ENCODE data around the gene SBF2. TPM values are rescaled to one million over a fixed set of nuclear protein-coding genes. Genes with fewer than 3 reads are reported as not detected.
A peak's percentile ranks its signal among the peaks of the same experiment; 100 is the strongest.
"Not testable (repeated sequence)": the region's sequence is repeated elsewhere in the genome, so short reads cannot be mapped to it uniquely, and the experiment has no call there.

Gene SBF2
- total RNA-seq, 2 donors from 2014 or later: 18.5 to 25.8 TPM

- intact Hi-C loops (cut with DNase I): no loop called here
- DNase-seq (no peak), ATAC-seq (no peak)
Measured at GRCh38 chr11:10149553-10149952, 144.5 kb downstream of the SBF2 start.

- intact Hi-C loops (cut with DNase I): no loop called here
- DNase-seq: no peak
- ATAC-seq: no peak
Measured at GRCh38 chr11:10147195-10147594, 146.8 kb downstream of the SBF2 start.

GRCh38 chr11:10144954-10145353 lies 149.1 kb downstream of the SBF2 start:
- DNase-seq: no peak
- intact Hi-C loops (cut with DNase I): no loop called here
- no peak for ATAC-seq

GRCh38 chr11:10139656-10140055 lies 154.4 kb downstream of the SBF2 start:
- DNase-seq: no peak
- intact Hi-C loops (cut with DNase I): no loop called here

GRCh38 chr11:10139143-10139542 lies 154.9 kb downstream of the SBF2 start:
- intact Hi-C loops (cut with DNase I): no loop called here
- DNase-seq (no peak), ATAC-seq (no peak)

More at GRCh38 chr11:10139656-10140055, 154.4 kb downstream of the SBF2 start:
- peak; percentile 23 to 91 for ATAC-seq

- intact Hi-C loops (cut with DNase I): no loop called here
- no peak for DNase-seq
- no peak for ATAC-seq
Measured at GRCh38 chr11:10134975-10135481, 159.0 kb downstream of the SBF2 start.

- intact Hi-C loops (cut with DNase I): not testable (repeated sequence)
Measured at GRCh38 chr11:10134226-10134625, 159.8 kb downstream of the SBF2 start.

GRCh38 chr11:10133251-10133650 lies 160.8 kb downstream of the SBF2 start:
- ATAC-seq; DNase-seq; intact Hi-C loops (cut with DNase I): not testable (repeated sequence)

More at GRCh38 chr11:10134226-10134625, 159.8 kb downstream of the SBF2 start:
- ATAC-seq, DNase-seq: not testable (repeated sequence)

- intact Hi-C loops (cut with DNase I): no loop called here
Measured at GRCh38 chr11:10130875-10131274, 163.1 kb downstream of the SBF2 start.

GRCh38 chr11:10129184-10129583 lies 164.8 kb downstream of the SBF2 start:
- intact Hi-C loops (cut with DNase I); ATAC-seq; DNase-seq: not testable (repeated sequence)

More at GRCh38 chr11:10130875-10131274, 163.1 kb downstream of the SBF2 start:
- ATAC-seq (no peak), DNase-seq (no peak)

GRCh38 chr11:10125522-10126133 lies 168.4 kb downstream of the SBF2 start:
- DNase-seq (no peak), ATAC-seq (peak in 1 of 2 donors; percentile 64)
- intact Hi-C loops (cut with DNase I): no loop called here

- no peak for DNase-seq
- intact Hi-C loops (cut with DNase I): no loop called here
- ATAC-seq: peak; percentile 41 to 77
Measured at GRCh38 chr11:10122326-10123197, 171.5 kb downstream of the SBF2 start.

GRCh38 chr11:10118865-10119264 lies 175.2 kb downstream of the SBF2 start:
- intact Hi-C loops (cut with DNase I): no loop called here
- DNase-seq: no peak
- no peak for ATAC-seq

GRCh38 chr11:10117709-10118351 lies 176.2 kb downstream of the SBF2 start:
- intact Hi-C loops (cut with DNase I): no loop called here
- no peak for DNase-seq
- peak in 1 of 2 donors; percentile 65 for ATAC-seq

GRCh38 chr11:10116588-10116987 lies 177.4 kb downstream of the SBF2 start:
- intact Hi-C loops (cut with DNase I): no loop called here
- DNase-seq: no peak
- no peak for ATAC-seq

GRCh38 chr11:10114593-10115404 lies 179.2 kb downstream of the SBF2 start:
- intact Hi-C loops (cut with DNase I): no loop called here
- DNase-seq: no peak

GRCh38 chr11:10113852-10114251 lies 180.2 kb downstream of the SBF2 start:
- no peak for ATAC-seq
- DNase-seq: no peak

More at GRCh38 chr11:10114593-10115404, 179.2 kb downstream of the SBF2 start:
- no peak for ATAC-seq

GRCh38 chr11:10109806-10110205 lies 184.2 kb downstream of the SBF2 start:
- intact Hi-C loops (cut with DNase I): no loop called here
- no peak for DNase-seq

More at GRCh38 chr11:10113852-10114251, 180.2 kb downstream of the SBF2 start:
- intact Hi-C loops (cut with DNase I): no loop called here

More at GRCh38 chr11:10109806-10110205, 184.2 kb downstream of the SBF2 start:
- peak in 1 of 2 donors; percentile 47 for ATAC-seq
